22Rv1 (cell line): Measurements from ENCODE around the gene BCL10.

ENCODE experiments used
- ZFX ChIP-seq: fragments of 450-650 bp; IDR thresholded peaks from 2 replicates; pipeline ENCODE4 v1.6.1; 2017; ENCODE audit warnings: antibody characterized with exemption, borderline replicate concordance
- TF ChIP-seq, protein P1 (sequence below): fragments of 450-650 bp; IDR thresholded peaks from 2 replicates; pipeline ENCODE4 v1.5.1; 2017; ENCODE audit warnings: mild to moderate bottlenecking

DNA sequence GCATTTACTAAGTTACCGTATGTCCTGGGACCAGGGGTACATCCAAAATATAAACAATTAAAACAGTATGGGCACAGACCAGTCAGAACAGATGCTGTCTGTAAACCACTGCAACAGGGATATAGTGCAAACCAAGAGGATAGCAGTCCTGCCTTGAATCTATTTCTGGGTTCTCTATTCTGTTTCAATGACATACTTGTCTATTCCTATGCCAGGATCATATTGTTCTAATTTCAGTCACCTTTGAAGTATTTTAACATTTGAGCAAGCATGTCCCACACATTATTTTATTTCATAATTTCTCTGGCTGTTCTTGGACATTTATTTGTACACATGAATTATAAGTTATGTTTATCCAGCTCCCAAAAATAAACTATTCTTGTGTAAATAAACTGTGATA lies 47.5 kb downstream of the BCL10 start:
- TF ChIP-seq, protein P1, sequence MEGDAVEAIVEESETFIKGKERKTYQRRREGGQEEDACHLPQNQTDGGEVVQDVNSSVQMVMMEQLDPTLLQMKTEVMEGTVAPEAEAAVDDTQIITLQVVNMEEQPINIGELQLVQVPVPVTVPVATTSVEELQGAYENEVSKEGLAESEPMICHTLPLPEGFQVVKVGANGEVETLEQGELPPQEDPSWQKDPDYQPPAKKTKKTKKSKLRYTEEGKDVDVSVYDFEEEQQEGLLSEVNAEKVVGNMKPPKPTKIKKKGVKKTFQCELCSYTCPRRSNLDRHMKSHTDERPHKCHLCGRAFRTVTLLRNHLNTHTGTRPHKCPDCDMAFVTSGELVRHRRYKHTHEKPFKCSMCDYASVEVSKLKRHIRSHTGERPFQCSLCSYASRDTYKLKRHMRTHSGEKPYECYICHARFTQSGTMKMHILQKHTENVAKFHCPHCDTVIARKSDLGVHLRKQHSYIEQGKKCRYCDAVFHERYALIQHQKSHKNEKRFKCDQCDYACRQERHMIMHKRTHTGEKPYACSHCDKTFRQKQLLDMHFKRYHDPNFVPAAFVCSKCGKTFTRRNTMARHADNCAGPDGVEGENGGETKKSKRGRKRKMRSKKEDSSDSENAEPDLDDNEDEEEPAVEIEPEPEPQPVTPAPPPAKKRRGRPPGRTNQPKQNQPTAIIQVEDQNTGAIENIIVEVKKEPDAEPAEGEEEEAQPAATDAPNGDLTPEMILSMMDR = no peak
- TF ChIP-seq ZFX = no peak
